CD4-positive, alpha-beta T cell treated with Interleukin-2 at 100 ng/mL for 4 hours (primary cell): ENCODE results near the gene PTGER2.

Experiments
- DNase-seq: peaks from one replicate; pipeline ENCODE4 v3.0.0-alpha.2; 2020; ENCODE audit warnings: low spot score

Gene PTGER2, protein sequence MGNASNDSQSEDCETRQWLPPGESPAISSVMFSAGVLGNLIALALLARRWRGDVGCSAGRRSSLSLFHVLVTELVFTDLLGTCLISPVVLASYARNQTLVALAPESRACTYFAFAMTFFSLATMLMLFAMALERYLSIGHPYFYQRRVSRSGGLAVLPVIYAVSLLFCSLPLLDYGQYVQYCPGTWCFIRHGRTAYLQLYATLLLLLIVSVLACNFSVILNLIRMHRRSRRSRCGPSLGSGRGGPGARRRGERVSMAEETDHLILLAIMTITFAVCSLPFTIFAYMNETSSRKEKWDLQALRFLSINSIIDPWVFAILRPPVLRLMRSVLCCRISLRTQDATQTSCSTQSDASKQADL

GRCh38 chr14:52313903-52314594, at the start of gene PTGER2:
Gene PTGER2, plus strand, starts transcription at chr14:52314312. Its CDS starts 237 bp downstream, at chr14:52314549.
- DNase-seq: peak; percentile 90

DNA sequence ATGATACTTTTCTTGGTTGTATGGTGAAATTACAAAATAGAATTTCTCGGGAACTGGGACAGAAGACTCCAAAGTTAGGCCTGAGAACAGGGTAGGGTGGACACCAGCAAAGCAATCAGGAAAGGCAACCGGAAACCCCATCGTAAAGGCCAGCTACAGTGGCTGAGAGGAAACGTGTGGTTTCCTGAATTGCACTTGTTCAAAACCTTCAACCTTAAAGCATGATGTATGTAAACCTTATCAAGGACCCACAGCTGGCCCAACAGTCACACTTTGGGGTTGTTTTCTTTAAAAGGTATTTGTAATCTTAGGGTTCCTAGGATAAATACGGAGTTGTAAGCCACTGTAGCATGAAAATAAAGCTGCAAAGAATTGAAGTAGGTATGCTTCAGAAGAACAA, 48.9 kb upstream of the PTGER2 start:
- DNase-seq: no peak

DNA sequence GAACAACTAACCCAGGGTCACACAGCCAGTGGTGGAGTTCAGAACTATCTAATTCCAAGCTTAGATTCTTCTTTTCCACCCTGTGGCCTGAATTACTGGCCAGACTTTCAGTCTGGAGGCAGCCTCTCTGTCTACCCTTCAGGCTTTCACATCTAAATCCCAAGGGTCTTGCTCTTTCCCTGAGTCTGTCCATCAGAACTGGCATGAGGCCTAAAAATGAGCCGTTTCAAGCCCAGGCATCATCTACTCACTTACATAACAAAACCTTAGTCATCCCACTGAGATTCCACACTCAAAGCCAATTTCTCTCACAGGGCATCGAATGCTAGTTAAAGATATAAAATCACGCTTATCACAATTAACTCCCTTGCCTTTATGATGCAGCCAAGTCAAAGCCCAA, 47.9 kb upstream of the PTGER2 start:
- DNase-seq: no peak

DNA sequence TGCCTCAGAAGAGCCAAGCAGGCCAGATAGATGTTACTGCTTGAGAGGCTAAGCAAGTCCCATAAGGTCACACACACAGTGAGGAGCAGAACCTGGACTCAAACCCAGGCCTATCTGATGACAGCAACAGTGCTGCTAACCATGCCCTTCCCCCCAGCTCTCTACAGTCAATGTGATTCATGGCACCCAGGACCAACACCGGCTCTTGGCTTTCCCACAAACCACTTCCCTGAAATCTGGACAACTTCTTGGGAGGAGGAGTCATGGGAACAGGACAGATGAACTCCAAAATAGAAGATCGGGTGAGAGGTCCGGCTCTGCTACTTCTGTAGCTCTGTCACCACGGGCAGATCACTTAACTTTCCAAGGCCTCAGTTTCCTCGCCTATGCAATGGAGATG, 47.3 kb upstream of the PTGER2 start:
- DNase-seq: no peak

DNA sequence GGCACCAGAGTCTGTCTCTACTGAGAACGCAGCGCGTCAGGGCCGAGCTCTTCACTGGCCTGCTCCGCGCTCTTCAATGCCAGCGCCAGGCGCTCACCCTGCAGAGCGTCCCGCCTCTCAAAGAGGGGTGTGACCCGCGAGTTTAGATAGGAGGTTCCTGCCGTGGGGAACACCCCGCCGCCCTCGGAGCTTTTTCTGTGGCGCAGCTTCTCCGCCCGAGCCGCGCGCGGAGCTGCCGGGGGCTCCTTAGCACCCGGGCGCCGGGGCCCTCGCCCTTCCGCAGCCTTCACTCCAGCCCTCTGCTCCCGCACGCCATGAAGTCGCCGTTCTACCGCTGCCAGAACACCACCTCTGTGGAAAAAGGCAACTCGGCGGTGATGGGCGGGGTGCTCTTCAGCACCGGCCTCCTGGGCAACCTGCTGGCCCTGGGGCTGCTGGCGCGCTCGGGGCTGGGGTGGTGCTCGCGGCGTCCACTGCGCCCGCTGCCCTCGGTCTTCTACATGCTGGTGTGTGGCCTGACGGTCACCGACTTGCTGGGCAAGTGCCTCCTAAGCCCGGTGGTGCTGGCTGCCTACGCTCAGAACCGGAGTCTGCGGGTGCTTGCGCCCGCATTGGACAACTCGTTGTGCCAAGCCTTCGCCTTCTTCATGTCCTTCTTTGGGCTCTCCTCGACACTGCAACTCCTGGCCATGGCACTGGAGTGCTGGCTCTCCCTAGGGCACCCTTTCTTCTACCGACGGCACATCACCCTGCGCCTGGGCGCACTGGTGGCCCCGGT, 46.4 kb upstream of the PTGER2 start, which contains the start of gene PTGDR:
Gene PTGDR, plus strand, starts transcription at position 198 of the 778 bp plus-strand sequence. Its CDS starts 117 bp downstream, at position 315.
- peak; percentile 58 for DNase-seq

DNA sequence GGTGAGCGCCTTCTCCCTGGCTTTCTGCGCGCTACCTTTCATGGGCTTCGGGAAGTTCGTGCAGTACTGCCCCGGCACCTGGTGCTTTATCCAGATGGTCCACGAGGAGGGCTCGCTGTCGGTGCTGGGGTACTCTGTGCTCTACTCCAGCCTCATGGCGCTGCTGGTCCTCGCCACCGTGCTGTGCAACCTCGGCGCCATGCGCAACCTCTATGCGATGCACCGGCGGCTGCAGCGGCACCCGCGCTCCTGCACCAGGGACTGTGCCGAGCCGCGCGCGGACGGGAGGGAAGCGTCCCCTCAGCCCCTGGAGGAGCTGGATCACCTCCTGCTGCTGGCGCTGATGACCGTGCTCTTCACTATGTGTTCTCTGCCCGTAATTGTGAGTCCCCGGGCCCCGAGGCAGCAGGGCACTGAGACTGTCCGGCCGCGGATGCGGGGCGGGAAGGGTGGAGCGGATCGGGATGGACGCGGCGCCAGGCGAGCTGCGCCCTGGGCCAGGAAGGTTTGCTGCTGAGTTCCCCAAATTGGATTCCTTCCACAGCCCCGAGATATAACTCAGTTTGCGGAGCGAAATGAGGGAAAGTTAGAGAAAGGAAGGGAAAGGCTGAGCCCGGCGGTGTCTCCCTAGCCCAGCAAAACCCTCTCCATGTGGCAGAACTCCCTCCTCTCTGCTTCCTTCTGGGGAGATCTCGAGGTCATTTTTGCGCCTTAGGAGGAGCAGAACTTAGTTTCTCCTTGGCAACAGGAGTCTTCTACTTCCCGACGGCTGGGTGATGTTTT, 45.6 kb upstream of the PTGER2 start:
- peak; percentile 16 for DNase-seq

- DNase-seq: no peak
Observed at GRCh38 chr14:52269100-52269499, 45.0 kb upstream of the PTGER2 start.

GRCh38 chr14:52269982-52270381, 44.1 kb upstream of the PTGER2 start:
- no peak for DNase-seq

GRCh38 chr14:52271538-52271937, 42.6 kb upstream of the PTGER2 start:
- no peak for DNase-seq

- DNase-seq: peak; percentile 57
Observed at GRCh38 chr14:52272375-52272774, 41.7 kb upstream of the PTGER2 start.

- DNase-seq: no peak
Observed at GRCh38 chr14:52275372-52275771, 38.7 kb upstream of the PTGER2 start.

DNA sequence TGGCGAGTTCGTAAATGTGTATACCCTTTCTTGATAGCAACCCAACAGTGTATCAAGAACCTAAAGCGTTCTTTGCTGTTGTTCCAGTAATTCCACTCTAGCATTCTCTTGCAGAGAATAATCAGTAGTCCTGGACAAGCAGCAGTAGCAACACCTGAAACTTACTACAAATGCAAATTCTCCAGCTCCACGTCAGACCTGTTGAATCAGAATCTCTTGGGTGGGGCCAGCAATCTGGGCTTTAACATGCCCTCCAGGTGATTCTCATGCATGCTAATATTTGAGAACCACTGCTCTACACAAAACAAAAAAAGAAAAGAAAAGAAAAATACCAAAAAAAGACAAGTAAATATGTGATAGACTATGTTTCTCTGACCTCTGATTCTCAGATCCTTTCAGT, 36.6 kb upstream of the PTGER2 start:
- DNase-seq: no peak

DNA sequence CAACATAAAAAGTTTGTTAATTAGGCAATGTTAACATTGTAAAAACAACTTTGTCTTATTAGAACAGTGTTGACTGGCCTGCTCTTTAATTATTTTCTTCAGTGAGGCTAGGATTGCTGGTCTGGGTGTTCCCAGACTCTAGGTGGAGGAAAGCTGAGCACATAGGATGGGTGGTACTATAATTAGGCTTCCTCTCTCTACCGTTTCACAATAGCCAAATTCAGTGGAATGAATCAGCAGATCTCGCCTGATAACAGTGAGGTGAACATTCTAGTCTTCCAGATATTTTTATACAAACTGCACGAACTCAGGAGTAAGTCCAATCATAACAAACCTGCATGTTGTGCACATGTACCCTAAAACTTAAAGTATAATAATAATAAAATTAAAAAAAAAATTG, 34.7 kb upstream of the PTGER2 start:
- no peak for DNase-seq

- DNase-seq: no peak
Observed at GRCh38 chr14:52283099-52283498, 31.0 kb upstream of the PTGER2 start.

GRCh38 chr14:52286661-52287649, 27.2 kb upstream of the PTGER2 start:
- DNase-seq: peak; percentile 53

GRCh38 chr14:52296378-52296777, 17.7 kb upstream of the PTGER2 start:
- DNase-seq: no peak

DNA sequence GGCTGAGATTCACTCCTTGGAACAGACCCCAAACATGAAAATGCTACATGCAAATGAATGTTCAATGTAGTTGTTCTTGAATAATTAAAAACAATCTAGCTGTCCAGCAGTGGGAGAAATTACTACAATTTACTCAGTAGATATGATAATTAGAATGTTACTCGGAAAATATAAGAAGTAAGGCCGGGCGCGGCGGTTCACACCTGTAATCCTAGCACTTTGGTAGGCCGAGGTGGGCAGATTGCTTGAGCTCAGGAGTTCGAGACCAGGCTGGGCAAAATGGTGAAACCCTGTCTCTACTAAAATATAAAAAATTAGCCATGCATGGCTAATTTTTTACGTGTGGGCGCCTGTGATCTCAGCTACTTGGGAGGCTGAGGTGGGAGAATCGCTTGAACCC, 15.3 kb upstream of the PTGER2 start:
- DNase-seq: no peak

DNA sequence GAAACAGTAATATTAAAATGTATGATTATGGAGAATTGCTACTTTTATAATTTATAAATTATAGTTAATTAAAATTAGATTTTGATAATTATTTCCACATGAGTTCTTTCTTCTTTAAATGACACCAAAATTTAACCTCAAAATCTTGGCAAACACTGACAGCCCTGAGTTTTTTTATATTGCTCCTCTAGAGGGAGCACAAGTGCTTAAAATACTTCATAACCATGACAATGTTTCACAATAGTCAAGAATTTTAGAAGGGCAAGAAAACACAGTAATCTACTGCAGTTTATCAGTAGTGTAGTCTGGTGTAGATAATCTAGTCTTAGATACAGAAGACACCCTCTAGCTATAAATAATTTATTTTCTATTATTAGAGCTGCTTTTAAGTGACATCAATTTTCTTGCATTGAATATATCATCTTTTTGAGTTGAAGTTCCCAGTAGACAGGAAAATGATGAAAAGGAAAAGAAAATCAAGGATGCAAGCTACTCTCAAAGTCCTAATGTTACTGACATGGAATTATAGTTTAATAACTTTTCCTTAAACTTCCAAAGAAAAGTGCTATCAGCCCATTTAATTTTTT, 14.3 kb upstream of the PTGER2 start:
- peak; percentile 80 for DNase-seq

DNA sequence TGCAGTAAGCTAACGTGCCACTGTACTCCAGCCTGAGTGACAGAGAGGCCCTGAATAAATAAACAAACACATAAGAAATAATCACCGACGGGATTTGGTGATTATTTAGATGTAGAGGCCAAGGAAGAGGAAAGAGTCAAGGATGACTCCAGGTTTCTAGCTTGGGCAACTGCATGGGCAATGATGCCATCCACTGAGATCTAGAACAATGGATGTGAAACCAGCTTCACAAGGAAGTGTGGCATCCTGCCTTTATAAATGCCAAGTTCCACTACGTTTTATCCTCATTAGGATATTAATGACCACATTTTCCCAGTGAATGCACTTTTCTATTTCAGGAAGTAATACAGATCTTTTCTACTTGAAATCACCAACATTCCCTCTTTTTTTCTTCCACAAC, 10.9 kb upstream of the PTGER2 start:
- no peak for DNase-seq

DNA sequence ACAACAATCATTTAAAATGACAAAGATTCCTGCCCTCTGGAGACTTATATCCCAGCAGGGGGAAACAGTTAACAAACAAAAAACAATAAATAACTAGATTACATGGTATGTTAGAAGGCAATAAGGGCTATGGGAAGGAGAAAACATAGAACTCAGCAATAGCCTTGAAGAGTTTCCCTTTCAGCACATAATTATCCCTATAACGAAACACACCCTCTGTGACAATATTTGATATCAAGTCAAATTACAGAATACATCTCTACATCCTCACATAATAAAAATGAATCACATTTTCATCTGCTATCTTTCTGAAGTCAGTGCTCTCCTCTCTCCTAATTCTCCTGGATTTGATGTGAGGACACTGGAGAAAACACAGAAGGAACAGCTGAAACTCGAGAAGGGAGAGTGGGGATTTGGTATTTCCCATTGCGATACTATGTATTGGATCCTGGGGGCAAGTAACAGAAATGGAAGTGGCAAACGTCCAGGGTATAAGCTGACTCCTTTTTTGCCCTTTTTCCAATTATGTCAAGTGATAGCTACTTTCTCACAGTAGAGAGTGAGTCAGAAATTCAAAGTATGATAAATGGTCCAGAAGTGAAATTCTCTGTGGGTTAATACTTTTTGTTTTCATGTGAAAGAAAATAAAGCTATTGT, 9.7 kb upstream of the PTGER2 start:
- DNase-seq: no peak
